K562 (cell line): ENCODE measurements around the gene P4HTM. TPM values are rescaled to one million over a fixed set of nuclear protein-coding genes. Genes with fewer than 3 reads are reported as not detected.
A peak's percentile ranks its signal among the peaks of the same experiment; 100 is the strongest.

ENCODE experiments used
- ATAC-seq: fragments of 200-7000 bp; cut with Tn5 transposase; 3 replicates; pipeline ENCODE4 v1.9.1; 2020; ENCODE audit warnings: moderate library complexity
- BruUV-seq: library from RNA; stranded (reverse); fragments of 400-500 nt; replicated peaks from 2 replicates; lab custom pipeline; 2021; lab: Mats Ljungman, UMichigan
- CTCF ChIA-PET: fragments of 300-600 bp; formaldehyde crosslinking; extraction: SDS; loops from one replicate; lab custom pipeline; 2021; ENCODE audit warnings: low intra/inter-chr PET ratio; lab: Yijun Ruan, JAX
- POLR2A ChIA-PET: fragments of 300-600, 350-650 bp; sonication (Branson Sonifier 250); formaldehyde crosslinking; extraction: SDS; loops from one replicate; lab custom pipeline; 2021; ENCODE audit warnings: antibody characterized with exemption, inconsistent platforms; lab: Yijun Ruan, JAX
- DNase-seq, 4 experiments: peaks; one replicate each; pipeline versions ENCODE4 v3.0.0 to v3.0.0-alpha.2; 2011 to 2018; ENCODE audit warnings: low spot score in 3 of 4, mixed read lengths in 3 of 4; ENCODE audit errors: extremely low read depth in 1 of 4
- FAIRE-seq: peaks from 2 replicates; lab custom pipeline; 2011; peaks lifted over from hg19 to GRCh38; lab: Jason Lieb, UNC
- H2AFZ ChIP-seq: 2 replicates; pipeline ENCODE4 v1.6.0; 2011; ENCODE audit warnings: low read depth, low read length, control low read depth, inconsistent platforms
- H3K27ac ChIP-seq: fragments of 200-600 bp; 3 replicates; pipeline ENCODE4 v1.8.0; 2011; ENCODE audit warnings: low read depth, mild to moderate bottlenecking, control low read depth, inconsistent platforms, low read length, moderate library complexity, mixed read lengths; ENCODE audit errors: extremely low read depth
- H3K27me3 ChIP-seq, 2 experiments: fragments of 300-600 bp in 1 of 2; 2 replicates in 1 of 2; 3 replicates in 1 of 2; pipeline versions ENCODE4 v1.6.0 to v1.8.0; 2011; ENCODE audit warnings: inconsistent platforms in 2 of 2, low read length in 2 of 2, mild to moderate bottlenecking in 1 of 2, mixed read lengths in 1 of 2, moderate library complexity in 1 of 2; ENCODE audit not compliant: control insufficient read depth in 2 of 2, insufficient read depth in 2 of 2
- H3K36me3 ChIP-seq: fragments of 300-600 bp; 3 replicates; pipeline ENCODE4 v1.8.0; 2011; ENCODE audit warnings: mild to moderate bottlenecking, low read length, inconsistent platforms; ENCODE audit not compliant: control insufficient read depth, insufficient read depth
- H3K4me1 ChIP-seq, 2 experiments: fragments of 200-600 bp in 1 of 2; replicated peaks in 1 of 2; 2 replicates in 1 of 2; 3 replicates in 1 of 2; pipeline versions ENCODE4 v1.5.1 to v1.8.0; 2011; ENCODE audit warnings: inconsistent platforms in 2 of 2, low read length in 2 of 2, mild to moderate bottlenecking in 1 of 2, mixed read lengths in 1 of 2, moderate library complexity in 1 of 2; ENCODE audit not compliant: control insufficient read depth in 2 of 2, insufficient read depth in 2 of 2
- H3K4me2 ChIP-seq: 2 replicates; pipeline ENCODE4 v1.6.1; 2011; ENCODE audit warnings: low read length, control low read depth, inconsistent platforms, mixed read lengths; ENCODE audit not compliant: insufficient read depth
- H3K4me3 ChIP-seq: fragments of 200-600 bp; sonication (generic), shearing (Covaris generic); 2 replicates; pipeline ENCODE4 v1.5.1; 2016; ENCODE audit warnings: control low read depth, inconsistent platforms
- H3K79me2 ChIP-seq: fragments of 200-600 bp; 3 replicates; pipeline ENCODE4 v1.8.0; 2011; ENCODE audit warnings: low read length, inconsistent platforms; ENCODE audit not compliant: control insufficient read depth, insufficient read depth
- H3K9ac ChIP-seq, 2 experiments: 2 replicates each; pipeline versions ENCODE4 v1.6.0 to v1.6.1; 2011; ENCODE audit warnings: low read depth in 2 of 2, low read length in 2 of 2, control low read depth in 1 of 2, inconsistent platforms in 1 of 2, mild to moderate bottlenecking in 1 of 2, mixed read lengths in 1 of 2; ENCODE audit not compliant: insufficient read depth in 1 of 2
- H3K9me1 ChIP-seq: one replicate; pipeline ENCODE4 v1.6.0; 2011; ENCODE audit warnings: inconsistent platforms, mild to moderate bottlenecking, low read length, moderate library complexity; ENCODE audit not compliant: control insufficient read depth, insufficient read depth
- H3K9me3 ChIP-seq: replicated peaks from 2 replicates; pipeline ENCODE4 v1.5.1; 2011; ENCODE audit warnings: low read depth, low read length, inconsistent platforms; ENCODE audit not compliant: control insufficient read depth, insufficient read depth
- H4K20me1 ChIP-seq: replicated peaks from 2 replicates; pipeline ENCODE4 v1.6.1; 2011; ENCODE audit warnings: low read length, inconsistent platforms, mixed read lengths; ENCODE audit not compliant: control insufficient read depth, insufficient read depth
- GABPA ChIP-seq: fragments of 200-800 bp; sonication (Bioruptor generic); conservative IDR thresholded peaks from 2 replicates; pipeline ENCODE4 v1.6.1; 2016; ENCODE audit warnings: low read depth, missing genetic modification characterization, missing compliant biosample characterization
- KDM5B ChIP-seq: fragments of 200-600 bp; sonication (generic); IDR thresholded peaks from 2 replicates; pipeline ENCODE4 v1.6.1; 2012; ENCODE audit warnings: low read depth, mild to moderate bottlenecking, moderate library complexity, low read length, control low read depth, inconsistent platforms; ENCODE audit not compliant: insufficient replicate concordance
- NFIX ChIP-seq: fragments of 250-450 bp; sonication (Bioruptor Pico); IDR thresholded peaks from 2 replicates; pipeline ENCODE4 v1.4.0; 2020; ENCODE audit warnings: low read depth, mild to moderate bottlenecking, moderate library complexity
- OTX1 ChIP-seq: fragments of 450-650 bp; formaldehyde crosslinking; IDR thresholded peaks from 2 replicates; pipeline ENCODE4 v1.4.0; 2022; ENCODE audit warnings: mild to moderate bottlenecking
- PHB2 ChIP-seq: fragments of 450-650 bp; IDR thresholded peaks from 2 replicates; pipeline ENCODE4 v1.6.1; 2017; ENCODE audit warnings: low read depth
- SRSF3 ChIP-seq: fragments of 200-400 bp; formaldehyde crosslinking; IDR thresholded peaks from 2 replicates; pipeline ENCODE4 v1.6.1; 2016; ENCODE audit warnings: mild to moderate bottlenecking, low read length, moderate library complexity; ENCODE audit not compliant: insufficient read depth
- SRSF9 ChIP-seq: fragments of 200-400 bp; formaldehyde crosslinking; IDR thresholded peaks from 2 replicates; pipeline ENCODE4 v1.6.1; 2017; ENCODE audit warnings: low read depth, low read length, borderline replicate concordance
- UBTF ChIP-seq, 2 experiments: IDR thresholded peaks; 2 replicates each; pipeline ENCODE4 v1.6.1; 2012; ENCODE audit warnings: improper control_type of control experiment in 2 of 2, low read depth in 2 of 2, low read length in 2 of 2, borderline replicate concordance in 1 of 2
- YY1 ChIP-seq, 3 experiments: IDR thresholded peaks; 2 replicates each; pipeline ENCODE4 v1.6.1; 2011; ENCODE audit warnings: low read length in 2 of 3, mild to moderate bottlenecking in 2 of 3, moderate library complexity in 2 of 3, borderline replicate concordance in 1 of 3, control low read depth in 1 of 3, low read depth in 1 of 3; ENCODE audit not compliant: insufficient read depth in 3 of 3, insufficient replicate concordance in 2 of 3, control insufficient read depth in 1 of 3, insufficient read length in 1 of 3; ENCODE audit errors: extremely low read depth in 1 of 3
- ZBTB26 ChIP-seq: fragments of 450-650 bp; formaldehyde crosslinking; IDR thresholded peaks from 2 replicates; pipeline ENCODE4 v1.4.0; 2022; ENCODE audit warnings: missing genetic modification characterization
- WGBS: fragments of 100-300 bp; shearing (Covaris generic); methylation state at CpG from one replicate; pipeline ENCODE4 v1.1.6; 2016; ENCODE audit warnings: low coverage, mixed read lengths; ENCODE audit not compliant: insufficient coverage; ENCODE audit errors: missing lambda C conversion rate; 5-methylcytosine and 5-hydroxymethylcytosine counted together
- in situ Hi-C: fragments of 300-500 bp; cut with MboI; formaldehyde crosslinking; loops from 4 replicates; pipeline ENCODE4 v1.15.0; 2018; ENCODE audit warnings: inconsistent platforms, mixed read lengths
- intact Hi-C: fragments of 100-400 bp; cut with micrococcal nuclease; formaldehyde crosslinking; loops from 2 replicates; pipeline ENCODE4 v1.14.2; 2022
- polyA plus RNA-seq, 8 experiments: library from polyadenylated mRNA; depleted of rRNA in 4 of 8; stranded (reverse) in 5 of 8; unstranded in 3 of 8; fragments of >200 nt; fragmentation: Nextera tagmentation in 2 of 8; fragmentation: Illumina TruSeq in 1 of 8; extraction: Ambion mirVana in 2 of 8; extraction: Trizol in 1 of 8; gene quantifications; 2 replicates each; pipeline versions ENCODE4 v1.2.1 to v1.2.3, GENCODE V29; 2011 to 2014; ENCODE audit warnings: inconsistent platforms in 1 of 8, missing spikeins in 1 of 8
- total RNA-seq, 7 experiments: library from RNA; depleted of rRNA in 6 of 7; stranded (reverse); fragments of >200 nt in 6 of 7; fragmentation: Illumina TruSeq in 2 of 7; extraction: Trizol in 2 of 7; gene quantifications; 2 replicates each; pipeline versions ENCODE4 v1.2.1 to v1.2.3, GENCODE V29; 2011 to 2021; ENCODE audit warnings: low replicate concordance in 1 of 7
- TF ChIP-seq, protein P1 (sequence below): fragments of 450-650 bp; IDR thresholded peaks from 2 replicates; pipeline ENCODE4 v1.6.1; 2018; ENCODE audit not compliant: partially characterized antibody

The P4HTM gene
- total and polyA plus RNA-seq, 9 of the 15 experiments (the other 6 are each of a cell fraction or from before 2014, with no cell fraction given), result 0.09 to 0.66 (median 0.25) TPM; not detected in 2

DNA sequence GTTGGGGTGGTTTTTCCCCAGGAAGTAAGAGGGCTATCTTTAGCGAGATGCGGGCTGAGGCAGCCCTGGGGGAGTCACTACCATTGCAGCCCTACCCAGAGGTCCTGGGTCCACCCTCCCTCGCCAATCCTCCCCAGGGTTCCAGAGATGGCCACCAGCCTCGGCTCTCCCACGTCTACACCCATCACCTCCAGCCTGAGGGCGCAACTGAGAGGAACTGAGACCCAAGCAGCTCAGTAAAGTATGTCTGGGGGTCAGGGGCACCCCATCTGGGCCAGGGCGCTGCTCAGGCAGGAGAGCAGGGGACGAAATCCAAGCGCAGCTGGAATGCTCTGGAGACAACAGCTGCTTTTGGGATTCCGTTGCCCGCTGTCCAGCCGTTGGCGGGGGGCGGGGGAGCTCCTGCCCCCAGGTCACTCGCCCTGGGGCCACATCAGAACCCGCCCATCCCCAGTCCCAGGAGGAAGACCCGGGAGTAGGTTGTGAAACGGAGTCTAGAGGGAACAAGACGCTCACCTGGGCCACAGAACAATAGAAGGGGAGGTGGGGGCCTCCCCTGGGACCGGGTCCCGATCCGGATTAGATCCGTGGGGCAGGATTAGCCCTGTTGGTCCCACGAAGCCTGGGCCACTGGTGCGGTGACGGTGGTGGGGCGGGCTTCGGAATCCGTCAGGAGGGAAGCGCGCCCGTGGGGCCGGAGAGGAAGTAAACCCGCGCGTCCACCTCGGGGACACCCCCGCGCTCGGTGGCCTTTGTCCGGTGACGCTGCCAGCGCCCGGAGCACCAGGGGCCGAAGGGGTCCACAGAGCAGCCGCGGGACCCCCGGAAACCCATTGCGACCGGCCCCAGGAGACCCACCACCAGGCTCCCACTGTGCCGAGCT, 30.5 kb downstream of the P4HTM start:
- H3K27me3 ChIP-seq, result no peaks in the 10 kb centered on the region
- peak overlapping the region; percentile 98 to 99 for H3K9ac ChIP-seq
- peaks cover 14% of the 10 kb centered on the region for H4K20me1 ChIP-seq
- intact Hi-C loops, result loop anchor here (10.0 kb wide), 1 partner anchor 144 kb away; the partner anchor contains the start of gene CCDC71
- ATAC-seq (peak; percentile 11), DNase-seq (peak; percentile 38 to 56 (median 46)), FAIRE-seq (peak; percentile 83)
- H3K36me3 ChIP-seq, result peaks cover 42% of the 10 kb centered on the region; the same call in 2 of the 3 replicates
- no peak overlapping the region; the same call in 1 of the 2 replicates for H2AFZ ChIP-seq
- ChIA-PET POLR2A (interaction anchor here (0.5 to 8.4 kb wide), 10 partner anchors 8 to 451 kb away, joined by 3 to 104 read pairs (median 7); partner anchors contain the start of genes ARIH2, IMPDH2, QRICH1 and WDR6), CTCF (no interaction called here)
- in situ Hi-C loops, result no loop called here
- H3K4me2 ChIP-seq, result peak overlapping the region; percentile 92
- BruUV-seq, result TSS peak; percentile 82
- H3K79me2 ChIP-seq, result peaks cover 75% of the 10 kb centered on the region
- peak overlapping the region; percentile 99 for H3K27ac ChIP-seq
- peaks cover 8 to 64% of the 10 kb centered on the region in 2 experiments; a peak in 4 of 5 replicates for H3K4me1 ChIP-seq
- WGBS, result 0% methylated on average over 38 of the region's 51 CpGs
- H3K4me3 ChIP-seq, result peak overlapping the region; percentile 74
- H3K9me1 ChIP-seq, result peaks cover 8% of the 10 kb centered on the region
- no peaks in the 10 kb centered on the region for H3K9me3 ChIP-seq
- TF ChIP-seq OTX1 (CRISPR knock-in tag) (0 out of 2 replicates have a peak, but pooled peaks have one; percentile 20), PHB2 (no peak), SRSF9 (no peak), GABPA (peak; percentile 16), YY1 (IDR thresholded peaks at IDR 0.05; ENCODE audit: borderline replicate concordance in 1 of 3, control insufficient read depth in 1 of 3, extremely low read depth in 1 of 3, insufficient read depth in 3 of 3, insufficient read length in 1 of 3, insufficient replicate concordance in 2 of 3, low read depth in 1 of 3, low read length in 2 of 3) (peak in 2 of 3 experiments; percentile 32 to 38), KDM5B (peak; percentile 73), NFIX (CRISPR knock-in tag) (no peak), ZBTB26 (CRISPR knock-in tag) (no peak), SRSF3 (no peak), UBTF (IDR thresholded peaks at IDR 0.05; ENCODE audit: borderline replicate concordance in 1 of 2, low read depth in 2 of 2, low read length in 2 of 2) (no peak)
- TF ChIP-seq, protein P1, sequence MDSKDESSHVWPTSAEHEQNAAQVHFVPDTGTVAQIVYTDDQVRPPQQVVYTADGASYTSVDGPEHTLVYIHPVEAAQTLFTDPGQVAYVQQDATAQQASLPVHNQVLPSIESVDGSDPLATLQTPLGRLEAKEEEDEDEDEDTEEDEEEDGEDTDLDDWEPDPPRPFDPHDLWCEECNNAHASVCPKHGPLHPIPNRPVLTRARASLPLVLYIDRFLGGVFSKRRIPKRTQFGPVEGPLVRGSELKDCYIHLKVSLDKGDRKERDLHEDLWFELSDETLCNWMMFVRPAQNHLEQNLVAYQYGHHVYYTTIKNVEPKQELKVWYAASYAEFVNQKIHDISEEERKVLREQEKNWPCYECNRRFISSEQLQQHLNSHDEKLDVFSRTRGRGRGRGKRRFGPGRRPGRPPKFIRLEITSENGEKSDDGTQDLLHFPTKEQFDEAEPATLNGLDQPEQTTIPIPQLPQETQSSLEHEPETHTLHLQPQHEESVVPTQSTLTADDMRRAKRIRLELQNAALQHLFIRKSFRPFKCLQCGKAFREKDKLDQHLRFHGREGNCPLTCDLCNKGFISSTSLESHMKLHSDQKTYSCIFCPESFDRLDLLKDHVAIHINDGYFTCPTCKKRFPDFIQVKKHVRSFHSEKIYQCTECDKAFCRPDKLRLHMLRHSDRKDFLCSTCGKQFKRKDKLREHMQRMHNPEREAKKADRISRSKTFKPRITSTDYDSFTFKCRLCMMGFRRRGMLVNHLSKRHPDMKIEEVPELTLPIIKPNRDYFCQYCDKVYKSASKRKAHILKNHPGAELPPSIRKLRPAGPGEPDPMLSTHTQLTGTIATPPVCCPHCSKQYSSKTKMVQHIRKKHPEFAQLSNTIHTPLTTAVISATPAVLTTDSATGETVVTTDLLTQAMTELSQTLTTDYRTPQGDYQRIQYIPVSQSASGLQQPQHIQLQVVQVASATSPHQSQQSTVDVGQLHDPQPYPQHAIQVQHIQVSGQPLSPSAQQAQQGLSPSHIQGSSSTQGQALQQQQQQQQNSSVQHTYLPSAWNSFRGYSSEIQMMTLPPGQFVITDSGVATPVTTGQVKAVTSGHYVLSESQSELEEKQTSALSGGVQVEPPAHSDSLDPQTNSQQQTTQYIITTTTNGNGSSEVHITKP, result peak; percentile 94
